HepG2 (cell line): ENCODE measurements around the gene ANKS3. TPM values are rescaled to one million over a fixed set of nuclear protein-coding genes. Genes with fewer than 3 reads are reported as not detected.
A peak's percentile ranks its signal among the peaks of the same experiment; 100 is the strongest.

ENCODE experiments used
- ATAC-seq: fragments of 200-7000 bp; cut with Tn5 transposase; 3 replicates; pipeline ENCODE4 v1.9.1; 2020; ENCODE audit warnings: mild to moderate bottlenecking, moderate library complexity
- BruUV-seq: library from RNA; stranded (reverse); fragments of 400-500 nt; replicated peaks from 2 replicates; lab custom pipeline; 2021; lab: Mats Ljungman, UMichigan
- CTCF ChIA-PET: fragments of 300-600 bp; formaldehyde crosslinking; extraction: SDS; loops from one replicate; lab custom pipeline; 2021; ENCODE audit warnings: low total read pairs, inconsistent platforms, low intra/inter-chr PET ratio; lab: Yijun Ruan, JAX
- POLR2A ChIA-PET: fragments of 350-600 bp; sonication (Branson Sonifier 250); formaldehyde crosslinking; loops from one replicate; lab custom pipeline; 2020; ENCODE audit warnings: antibody characterized with exemption, inconsistent platforms; lab: Yijun Ruan, JAX
- DNase-seq: peaks from one replicate; pipeline ENCODE4 v3.0.0-alpha.2; 2015; ENCODE audit warnings: low spot score
- FAIRE-seq: peaks from 3 replicates; lab custom pipeline; 2011; peaks lifted over from hg19 to GRCh38; lab: Jason Lieb, UNC
- H2AFZ ChIP-seq: one replicate; pipeline ENCODE4 v1.6.1; 2011; ENCODE audit warnings: low read length, inconsistent platforms
- H3K27ac ChIP-seq: fragments of 300-600 bp; 3 replicates; pipeline ENCODE4 v1.8.0; 2011; ENCODE audit warnings: mixed run types, mild to moderate bottlenecking, mixed read lengths, low read length, inconsistent platforms; ENCODE audit not compliant: insufficient read depth; ENCODE audit errors: extremely low read length
- H3K27me3 ChIP-seq, 2 experiments: fragments of 200-600 bp in 1 of 2; 2 replicates in 1 of 2; 3 replicates in 1 of 2; pipeline versions ENCODE4 v1.6.0 to v1.8.0; 2011; ENCODE audit warnings: low read length in 2 of 2, mild to moderate bottlenecking in 2 of 2, moderate library complexity in 2 of 2, inconsistent platforms in 1 of 2; ENCODE audit not compliant: insufficient read depth in 2 of 2, control insufficient read depth in 1 of 2
- H3K36me3 ChIP-seq, 2 experiments: fragments of 200-600 bp in 1 of 2; replicated peaks in 1 of 2; 2 replicates in 1 of 2; 3 replicates in 1 of 2; pipeline versions ENCODE4 v1.5.1 to v1.8.0; 2011; ENCODE audit warnings: low read length in 2 of 2, inconsistent platforms in 1 of 2; ENCODE audit not compliant: insufficient read depth in 2 of 2, control insufficient read depth in 1 of 2
- H3K4me1 ChIP-seq: 2 replicates; pipeline ENCODE4 v1.5.1; 2012; ENCODE audit warnings: low read length, inconsistent platforms; ENCODE audit not compliant: insufficient read depth
- H3K4me2 ChIP-seq: 2 replicates; pipeline ENCODE4 v1.6.0; 2011; ENCODE audit warnings: low read depth, low read length, inconsistent platforms
- H3K4me3 ChIP-seq, 3 experiments: fragments of 200-600 bp in 1 of 3; sonication (generic), shearing (Covaris generic) in 1 of 3; replicated peaks in 1 of 3; 2 replicates each; pipeline ENCODE4 v1.5.1; 2011 to 2016; ENCODE audit warnings: low read length in 3 of 3, inconsistent platforms in 2 of 3, low read depth in 2 of 3, mild to moderate bottlenecking in 2 of 3, control low read depth in 1 of 3, mixed read lengths in 1 of 3; ENCODE audit not compliant: insufficient read depth in 1 of 3
- H3K79me2 ChIP-seq: one replicate; pipeline ENCODE4 v1.6.1; 2011; ENCODE audit warnings: low read length, inconsistent platforms; ENCODE audit not compliant: insufficient read depth
- H3K9ac ChIP-seq: 2 replicates; pipeline ENCODE4 v1.6.0; 2011; ENCODE audit warnings: mild to moderate bottlenecking, low read depth, low read length, inconsistent platforms; ENCODE audit not compliant: insufficient read depth
- H3K9me3 ChIP-seq: 2 replicates; pipeline ENCODE4 v1.5.1; 2012; ENCODE audit warnings: mild to moderate bottlenecking, low read length
- H4K20me1 ChIP-seq: 2 replicates; pipeline ENCODE4 v1.6.0; 2011; ENCODE audit warnings: inconsistent platforms, mild to moderate bottlenecking, low read length, moderate library complexity; ENCODE audit not compliant: insufficient read depth
- AGO2 ChIP-seq: fragments of 200-400 bp; formaldehyde crosslinking; optimal IDR thresholded peaks from 2 replicates; pipeline ENCODE3; 2017; ENCODE audit warnings: mild to moderate bottlenecking, low read depth, low read length, moderate library complexity
- BATF2 ChIP-seq: sonication (generic); formaldehyde crosslinking; IDR thresholded peaks from 2 replicates; pipeline ENCODE4 v1.8.0; 2022; ENCODE audit warnings: mild to moderate bottlenecking, missing genetic modification reagents, moderate library complexity
- CHD4 ChIP-seq: fragments of 200-600 bp; sonication (generic); IDR thresholded peaks from 2 replicates; pipeline ENCODE4 v1.7.0; 2017; ENCODE audit warnings: mild to moderate bottlenecking, low read length, borderline replicate concordance
- HIVEP1 ChIP-seq: sonication (generic); formaldehyde crosslinking; IDR thresholded peaks from 2 replicates; pipeline ENCODE4 v1.4.0; 2020; ENCODE audit warnings: mild to moderate bottlenecking, missing genetic modification reagents
- PHF21A ChIP-seq: sonication (generic); formaldehyde crosslinking; IDR thresholded peaks from 2 replicates; pipeline ENCODE4 v1.5.0; 2020; ENCODE audit warnings: mild to moderate bottlenecking, missing genetic modification reagents
- POLR2G ChIP-seq: fragments of 200-400 bp; formaldehyde crosslinking; IDR thresholded peaks from 2 replicates; pipeline ENCODE4 v1.6.1; 2018; ENCODE audit warnings: mild to moderate bottlenecking, low read depth, low read length, moderate library complexity
- RAD51 ChIP-seq: fragments of 450-650 bp; IDR thresholded peaks from 2 replicates; pipeline ENCODE4 v1.6.1; 2016; ENCODE audit warnings: borderline replicate concordance
- ZBTB2 ChIP-seq: sonication (generic); formaldehyde crosslinking; IDR thresholded peaks from 2 replicates; pipeline ENCODE4 v1.8.0; 2022; ENCODE audit warnings: low read depth, missing genetic modification reagents
- ZNF432 ChIP-seq: sonication (generic); formaldehyde crosslinking; IDR thresholded peaks from 2 replicates; pipeline ENCODE4 v1.5.0; 2020; ENCODE audit warnings: missing genetic modification reagents, mild to moderate bottlenecking, borderline replicate concordance
- ZNF569 ChIP-seq: sonication (generic); formaldehyde crosslinking; IDR thresholded peaks from 2 replicates; pipeline ENCODE4 v1.5.0; 2020; ENCODE audit warnings: mild to moderate bottlenecking, missing genetic modification reagents, moderate library complexity, borderline replicate concordance
- ZNF629 ChIP-seq: sonication (generic); formaldehyde crosslinking; conservative IDR thresholded peaks from 2 replicates; pipeline ENCODE4 v1.5.0; 2020; ENCODE audit warnings: missing genetic modification reagents
- WGBS: methylation state at CpG from one replicate; pipeline ENCODE4 v1.1.6; 2017; ENCODE audit warnings: low lambda C conversion rate; 5-methylcytosine and 5-hydroxymethylcytosine counted together
- in situ Hi-C: cut with HindIII; loops from 2 replicates; pipeline ENCODE4 v1.10.0; 2017; ENCODE audit warnings: low pct_unique_long_range_greater_than_20kb; ENCODE audit not compliant: extremely low pct_ligation_motif_present
- intact Hi-C: fragments of 100-400 bp; cut with micrococcal nuclease; formaldehyde crosslinking; loops from one replicate; pipeline ENCODE4 v1.10.0; 2022; ENCODE audit not compliant: unreplicated experiment
- polyA plus RNA-seq, 8 experiments: library from polyadenylated mRNA; depleted of rRNA in 3 of 8; stranded (reverse) in 7 of 8; unstranded in 1 of 8; fragments of >200 nt; fragmentation: Illumina TruSeq in 4 of 8; extraction: Trizol in 4 of 8; gene quantifications; 2 replicates each; pipeline versions ENCODE4 v1.2.1 to v1.2.3, GENCODE V29; 2011 to 2016; ENCODE audit warnings: low read depth in 4 of 8, missing spikeins in 1 of 8, mixed read lengths in 1 of 8; ENCODE audit not compliant: insufficient read depth in 1 of 8
- total RNA-seq, 5 experiments: library from RNA; depleted of rRNA; stranded (reverse); fragments of >200 nt; fragmentation: Illumina TruSeq; extraction: Trizol; gene quantifications; 2 replicates each; pipeline ENCODE4 v1.2.3, GENCODE V29; 2016; ENCODE audit warnings: low read depth in 1 of 5

ANKS3 gene
- total and polyA plus RNA-seq, 2 of the 13 experiments (the other 11 are each of a cell fraction or from before 2014, with no cell fraction given), result 11.4 to 15.9 TPM

GRCh38 chr16:4744555-4745273, 10.6 kb upstream of the ANKS3 start:
- Histone ChIP-seq H3K4me2 (no peak overlapping the region), H3K9ac (no peak overlapping the region), H3K36me3 (no peaks in the 10 kb centered on the region), H3K27me3 (no peaks in the 10 kb centered on the region), H4K20me1 (no peaks in the 10 kb centered on the region), H3K79me2 (no peaks in the 10 kb centered on the region), H3K27ac (no peak overlapping the region), H3K4me3 (no peak overlapping the region), H2AFZ (no peak overlapping the region), H3K4me1 (peaks cover 14% of the 10 kb centered on the region), H3K9me3 (no peaks in the 10 kb centered on the region)
- TF ChIP-seq AGO2 (peak; percentile 58), ZNF569 (CRISPR knock-in tag) (no peak), CHD4 (no peak), ZNF629 (CRISPR knock-in tag) (peak; percentile 71), RAD51 (no peak), PHF21A (no peak), ZBTB2 (CRISPR knock-in tag) (no peak), ZNF432 (CRISPR knock-in tag) (no peak), HIVEP1 (0 out of 2 replicates have a peak, but pooled peaks have one; percentile 39), BATF2 (CRISPR knock-in tag) (no peak), POLR2G (0 out of 2 replicates have a peak, but pooled peaks have one; percentile 31)
- no peak for DNase-seq
- 56% methylated on average over 9 of the region's 13 CpGs for WGBS
- BruUV-seq, result no TSS peak
- FAIRE-seq, result no peak
- intact Hi-C loops (no loop called here), in situ Hi-C loops (no loop called here)
- POLR2A ChIA-PET, result no interaction called here
- peak; percentile 13; the same call in 2 of the 3 replicates for ATAC-seq
- CTCF ChIA-PET, result no interaction called here
